Endothelial cell (in vitro differentiated cells): Measurements from ENCODE around the gene CHST3. TPM values are rescaled to one million over a fixed set of nuclear protein-coding genes. Genes with fewer than 3 reads are reported as not detected.
A peak's percentile ranks its signal among the peaks of the same experiment; 100 is the strongest.

Experiments
- DNase-seq: peaks from one replicate; pipeline ENCODE4 v3.0.0; 2021; ENCODE audit warnings: low spot score
- H3K27ac Mint-ChIP-seq: one replicate; pipeline ENCODE4 v1.8.0; 2021; ENCODE audit warnings: mixed read lengths, inconsistent platforms; ENCODE audit not compliant: unreplicated experiment
- H3K27me3 Mint-ChIP-seq: one replicate; pipeline ENCODE4 v1.8.0; 2021; ENCODE audit warnings: mild to moderate bottlenecking, moderate library complexity, mixed read lengths, inconsistent platforms; ENCODE audit not compliant: unreplicated experiment
- H3K36me3 Mint-ChIP-seq: one replicate; pipeline ENCODE4 v1.8.0; 2021; ENCODE audit warnings: mild to moderate bottlenecking, low read depth, mixed read lengths, inconsistent platforms; ENCODE audit not compliant: unreplicated experiment
- H3K4me1 Mint-ChIP-seq: one replicate; pipeline ENCODE4 v1.8.0; 2021; ENCODE audit warnings: mild to moderate bottlenecking, mixed read lengths, inconsistent platforms; ENCODE audit not compliant: unreplicated experiment
- H3K4me3 Mint-ChIP-seq: one replicate; pipeline ENCODE4 v1.8.0; 2021; ENCODE audit warnings: mild to moderate bottlenecking, mixed read lengths, inconsistent platforms; ENCODE audit not compliant: unreplicated experiment
- H3K9me3 Mint-ChIP-seq: one replicate; pipeline ENCODE4 v1.8.0; 2021; ENCODE audit warnings: mixed read lengths, inconsistent platforms; ENCODE audit not compliant: unreplicated experiment
- total RNA-seq: library from RNA; stranded (reverse); fragmentation: NEBNext Ultra II Directional; extraction: Animal tissue kit (Norgen Biotek cat#: 25700); gene quantifications from one replicate; pipeline ENCODE4 v1.2.1, GENCODE V29; 2021; ENCODE audit not compliant: unreplicated experiment
- TF ChIP-seq, protein P1 (sequence below): fragments of 200-600 bp; sonication (generic); IDR thresholded peaks from one replicate; pipeline ENCODE4 v1.5.0; 2021; ENCODE audit warnings: antibody characterized with exemption; ENCODE audit not compliant: unreplicated experiment

CHST3 gene
- total RNA-seq, 1 donor from 2014 or later, result 3.8 TPM

DNA sequence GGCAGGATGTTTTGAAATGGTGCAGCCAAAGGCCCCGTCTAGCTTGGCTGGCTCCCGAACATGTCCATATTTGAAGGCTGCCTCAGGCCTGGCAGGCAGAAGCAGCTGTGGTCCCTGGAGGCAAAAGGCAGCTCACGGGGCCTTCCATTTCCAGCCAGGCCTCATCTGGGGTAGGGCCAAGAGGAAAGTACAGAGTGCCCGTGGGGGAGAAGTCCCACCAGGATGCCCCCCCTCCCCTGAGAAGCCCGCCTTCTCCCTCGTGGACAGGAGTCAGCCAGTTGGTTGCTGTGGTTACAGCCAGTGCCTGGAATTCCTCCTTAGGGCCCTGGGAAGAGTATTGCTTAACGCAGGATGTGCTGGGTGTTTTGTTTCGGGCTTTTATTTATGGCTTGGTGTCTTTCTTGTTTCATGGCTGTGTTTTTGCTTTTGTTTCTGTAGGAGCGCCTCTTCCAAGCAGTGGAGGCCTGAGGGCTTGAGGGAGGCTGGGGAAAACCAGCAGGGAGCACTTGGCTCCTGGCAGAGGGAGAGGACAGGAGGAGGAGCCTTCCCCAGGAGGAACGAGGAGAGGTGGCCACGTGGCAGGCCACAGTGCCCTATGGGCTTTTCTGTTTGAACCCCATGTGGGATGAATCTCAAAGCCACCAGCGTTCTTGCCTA lies 45.4 kb downstream of the CHST3 start:
- DNase-seq, result peak; percentile 49
- no peaks in the 10 kb centered on the region for H3K9me3 Mint-ChIP-seq
- no peak overlapping the region for H3K4me3 Mint-ChIP-seq

DNA sequence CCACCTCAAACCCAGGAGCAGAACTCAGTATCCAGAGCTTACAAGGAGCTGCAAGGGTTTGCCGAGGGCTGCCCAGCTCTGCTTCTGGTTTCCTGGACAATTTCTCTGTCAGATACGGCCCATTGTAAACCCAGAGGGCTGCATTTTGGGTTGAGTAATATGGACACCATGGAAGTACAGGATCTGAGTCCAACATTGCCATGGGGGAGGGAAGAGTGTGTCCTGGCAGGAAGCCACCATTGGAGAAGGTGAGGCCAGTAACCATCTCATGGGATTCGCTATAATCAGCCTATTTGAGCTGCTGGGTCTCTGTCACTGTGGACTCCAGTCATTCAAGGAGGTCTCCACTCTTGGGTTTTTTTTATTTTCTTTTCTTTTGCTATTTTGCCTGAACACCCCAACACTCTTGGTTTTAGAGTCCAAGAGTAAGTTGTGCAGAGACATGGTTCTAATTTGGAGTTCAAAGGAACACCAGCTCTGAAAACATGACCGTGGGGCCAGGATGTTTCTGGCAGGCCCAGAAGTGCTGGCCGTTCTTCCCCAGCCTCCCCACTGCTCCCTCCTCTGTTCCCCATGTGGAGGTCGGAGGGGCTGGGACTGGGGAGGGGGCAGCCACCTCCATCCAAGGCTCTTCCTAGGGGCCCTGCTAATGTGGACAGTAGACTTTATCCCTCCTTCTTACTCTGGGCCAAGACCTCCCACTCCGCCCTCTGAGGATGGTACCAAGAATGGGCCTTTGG lies 46.2 kb downstream of the CHST3 start:
- H3K27ac Mint-ChIP-seq, result peak overlapping the region; percentile 96
- no peaks in the 10 kb centered on the region for H3K9me3 Mint-ChIP-seq
- TF ChIP-seq, protein P1, sequence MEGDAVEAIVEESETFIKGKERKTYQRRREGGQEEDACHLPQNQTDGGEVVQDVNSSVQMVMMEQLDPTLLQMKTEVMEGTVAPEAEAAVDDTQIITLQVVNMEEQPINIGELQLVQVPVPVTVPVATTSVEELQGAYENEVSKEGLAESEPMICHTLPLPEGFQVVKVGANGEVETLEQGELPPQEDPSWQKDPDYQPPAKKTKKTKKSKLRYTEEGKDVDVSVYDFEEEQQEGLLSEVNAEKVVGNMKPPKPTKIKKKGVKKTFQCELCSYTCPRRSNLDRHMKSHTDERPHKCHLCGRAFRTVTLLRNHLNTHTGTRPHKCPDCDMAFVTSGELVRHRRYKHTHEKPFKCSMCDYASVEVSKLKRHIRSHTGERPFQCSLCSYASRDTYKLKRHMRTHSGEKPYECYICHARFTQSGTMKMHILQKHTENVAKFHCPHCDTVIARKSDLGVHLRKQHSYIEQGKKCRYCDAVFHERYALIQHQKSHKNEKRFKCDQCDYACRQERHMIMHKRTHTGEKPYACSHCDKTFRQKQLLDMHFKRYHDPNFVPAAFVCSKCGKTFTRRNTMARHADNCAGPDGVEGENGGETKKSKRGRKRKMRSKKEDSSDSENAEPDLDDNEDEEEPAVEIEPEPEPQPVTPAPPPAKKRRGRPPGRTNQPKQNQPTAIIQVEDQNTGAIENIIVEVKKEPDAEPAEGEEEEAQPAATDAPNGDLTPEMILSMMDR, result no peak
- H3K4me3 Mint-ChIP-seq, result no peak overlapping the region
- H3K36me3 Mint-ChIP-seq, result no peaks in the 10 kb centered on the region
- DNase-seq, result no peak
- peaks cover 7% of the 10 kb centered on the region for H3K27me3 Mint-ChIP-seq
- peaks cover 16% of the 10 kb centered on the region for H3K4me1 Mint-ChIP-seq

More for the DNA sequence above, 45.4 kb downstream of the CHST3 start:
- TF ChIP-seq, protein P1, result no peak
- no peaks in the 10 kb centered on the region for H3K36me3 Mint-ChIP-seq
- H3K27ac Mint-ChIP-seq, result peak overlapping the region; percentile 96
- peaks cover 16% of the 10 kb centered on the region for H3K4me1 Mint-ChIP-seq
- H3K27me3 Mint-ChIP-seq, result peaks cover 7% of the 10 kb centered on the region

DNA sequence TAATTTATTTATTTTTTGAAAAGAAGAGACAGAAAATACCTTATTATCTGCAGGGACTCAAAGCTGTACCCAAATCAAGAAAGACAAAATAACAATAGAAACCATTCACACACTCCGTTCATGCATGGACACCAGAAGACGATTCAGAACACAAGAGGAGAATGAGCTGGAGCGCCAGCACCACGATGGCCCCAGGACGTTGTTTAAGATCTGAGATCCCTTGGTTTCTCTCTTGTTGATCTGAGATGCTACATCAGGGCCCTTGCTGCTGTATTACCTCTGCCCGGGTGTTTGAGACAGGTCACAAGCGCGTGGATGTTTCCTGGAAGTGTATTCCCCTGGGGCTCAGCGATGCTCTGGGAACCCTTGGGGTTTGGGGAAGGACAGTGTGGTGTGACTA lies 46.8 kb downstream of the CHST3 start:
- DNase-seq, result no peak
- no peaks in the 10 kb centered on the region for H3K9me3 Mint-ChIP-seq
- H3K4me1 Mint-ChIP-seq, result peaks cover 16% of the 10 kb centered on the region
- no peaks in the 10 kb centered on the region for H3K36me3 Mint-ChIP-seq
- TF ChIP-seq, protein P1, result no peak
- no peak overlapping the region for H3K4me3 Mint-ChIP-seq
- peaks cover 7% of the 10 kb centered on the region for H3K27me3 Mint-ChIP-seq
- no peak overlapping the region for H3K27ac Mint-ChIP-seq

DNA sequence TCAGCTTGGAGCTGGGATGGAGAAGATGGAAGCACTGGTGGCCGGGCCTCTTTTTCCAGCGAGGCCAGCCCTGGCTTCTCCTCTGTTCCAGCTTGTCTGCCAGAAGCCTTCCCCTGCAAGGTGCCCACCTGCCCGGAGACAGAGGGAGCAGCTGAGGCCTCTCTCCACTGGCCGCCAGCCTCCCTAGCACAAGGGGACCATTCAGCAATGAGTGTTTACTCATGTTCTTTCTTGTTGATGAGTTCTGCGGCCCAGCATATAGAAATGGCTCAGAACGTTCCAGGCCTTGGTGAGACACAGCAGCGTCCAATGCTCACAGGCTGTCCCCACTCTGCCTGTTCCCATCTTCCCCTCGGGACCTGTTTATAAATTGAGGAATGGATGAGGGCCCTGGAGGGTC lies 47.3 kb downstream of the CHST3 start:
- Mint-ChIP-seq H3K27me3 (peaks cover 9% of the 10 kb centered on the region), H3K4me1 (peaks cover 16% of the 10 kb centered on the region), H3K9me3 (no peaks in the 10 kb centered on the region), H3K4me3 (no peak overlapping the region), H3K36me3 (no peaks in the 10 kb centered on the region), H3K27ac (no peak overlapping the region)
- TF ChIP-seq, protein P1, result no peak
- no peak for DNase-seq

DNA sequence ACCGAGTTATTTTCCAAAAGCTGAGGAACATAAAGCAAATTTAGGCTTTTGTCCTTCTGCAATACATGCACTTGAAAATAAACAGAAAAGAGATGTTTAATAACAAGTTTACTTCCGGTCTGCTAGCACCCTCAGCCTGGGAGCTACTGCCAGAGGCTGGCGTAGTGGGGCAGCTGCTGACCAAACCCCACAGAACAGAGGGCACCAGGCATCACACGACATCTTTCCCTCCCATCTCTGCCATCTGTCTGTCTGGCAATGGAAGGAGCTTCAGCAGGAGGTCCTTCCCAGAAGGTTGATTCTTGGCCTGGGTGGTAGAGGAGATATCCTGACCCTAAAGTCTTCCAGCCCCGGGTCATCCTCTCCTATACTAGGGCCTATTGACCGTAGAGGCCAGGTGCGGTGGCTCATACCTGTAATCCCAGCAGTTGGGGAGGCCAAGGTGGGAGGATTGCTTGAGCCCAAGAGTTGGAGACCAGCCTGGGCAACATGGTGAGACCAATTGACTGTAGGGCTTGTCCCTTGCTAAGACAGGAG lies 47.8 kb downstream of the CHST3 start:
- TF ChIP-seq, protein P1, result no peak
- peaks cover 4% of the 10 kb centered on the region for H3K27me3 Mint-ChIP-seq
- H3K4me3 Mint-ChIP-seq, result no peak overlapping the region
- DNase-seq, result no peak
- peaks cover 16% of the 10 kb centered on the region for H3K4me1 Mint-ChIP-seq
- no peaks in the 10 kb centered on the region for H3K9me3 Mint-ChIP-seq
- H3K36me3 Mint-ChIP-seq, result no peaks in the 10 kb centered on the region
- H3K27ac Mint-ChIP-seq, result no peak overlapping the region
